Measurements from ENCODE around the gene RYR2. TPM values are rescaled to one million over a fixed set of nuclear protein-coding genes. Genes with fewer than 3 reads are reported as not detected.

The RYR2 gene
- polyA plus RNA-seq, 1 experiment: not detected

- no peaks in the 10 kb centered on the region for H3K27me3 ChIP-seq (ENCODE audit: control insufficient read depth, insufficient read depth, low read length)
- no peak for TF ChIP-seq CTCF (IDR thresholded peaks at IDR 0.05; ENCODE audit: low read depth, low read length)
- no peak overlapping the region for H3K4me3 ChIP-seq (ENCODE audit: low read depth, low read length)
- ChIA-PET CTCF (no interaction called here), POLR2A (no interaction called here)
- peaks cover 5% of the 10 kb centered on the region; the same call in 1 of the 2 replicates for H3K9me3 ChIP-seq (ENCODE audit: control insufficient read depth, insufficient read depth, low read length)
- no peak for DNase-seq (ENCODE audit: low read depth, low spot score)
- H3K27ac ChIP-seq (ENCODE audit: low read depth, low read length): no peak overlapping the region
Measured at GRCh38 chr1:237416924-237417655, 375.1 kb downstream of the RYR2 start.

GRCh38 chr1:237428809-237429208, 386.8 kb downstream of the RYR2 start:
- ChIA-PET POLR2A (no interaction called here), CTCF (no interaction called here)

GRCh38 chr1:237429252-237429651, 387.3 kb downstream of the RYR2 start:
- Histone ChIP-seq H3K4me3 (ENCODE audit: low read depth, low read length) (no peak overlapping the region), H3K27me3 (ENCODE audit: control insufficient read depth, insufficient read depth, low read length) (no peaks in the 10 kb centered on the region), H3K27ac (ENCODE audit: low read depth, low read length) (no peak overlapping the region), H3K9me3 (ENCODE audit: control insufficient read depth, insufficient read depth, low read length) (no peaks in the 10 kb centered on the region; the same call in 1 of the 2 replicates)
- ChIA-PET POLR2A (no interaction called here), CTCF (no interaction called here)
- no peak for TF ChIP-seq CTCF (IDR thresholded peaks at IDR 0.05; ENCODE audit: low read depth, low read length)
- no peak for DNase-seq (ENCODE audit: low read depth, low spot score)

More at GRCh38 chr1:237428809-237429208, 386.8 kb downstream of the RYR2 start:
- H3K27me3 ChIP-seq (ENCODE audit: control insufficient read depth, insufficient read depth, low read length): no peaks in the 10 kb centered on the region
- DNase-seq (ENCODE audit: low read depth, low spot score): no peak
- H3K4me3 ChIP-seq (ENCODE audit: low read depth, low read length): no peak overlapping the region
- H3K9me3 ChIP-seq (ENCODE audit: control insufficient read depth, insufficient read depth, low read length): peaks cover 1% of the 10 kb centered on the region
- TF ChIP-seq CTCF (IDR thresholded peaks at IDR 0.05; ENCODE audit: low read depth, low read length): no peak
- H3K27ac ChIP-seq (ENCODE audit: low read depth, low read length): no peak overlapping the region

GRCh38 chr1:237431448-237431847, 389.5 kb downstream of the RYR2 start:
- CTCF ChIA-PET: no interaction called here

More at GRCh38 chr1:237431448-237431847, 389.5 kb downstream of the RYR2 start:
- no peak for DNase-seq (ENCODE audit: low read depth, low spot score)
- Histone ChIP-seq H3K9me3 (ENCODE audit: control insufficient read depth, insufficient read depth, low read length) (no peaks in the 10 kb centered on the region; the same call in 1 of the 2 replicates), H3K4me3 (ENCODE audit: low read depth, low read length) (no peak overlapping the region), H3K27ac (ENCODE audit: low read depth, low read length) (no peak overlapping the region), H3K27me3 (ENCODE audit: control insufficient read depth, insufficient read depth, low read length) (no peaks in the 10 kb centered on the region)
- POLR2A ChIA-PET: no interaction called here
- no peak for TF ChIP-seq CTCF (IDR thresholded peaks at IDR 0.05; ENCODE audit: low read depth, low read length)

Measured in AG04450 (cell line).